Glomerular endothelial cell (primary cell): ENCODE data around the gene HIP1R. TPM values are rescaled to one million over a fixed set of nuclear protein-coding genes. Genes with fewer than 3 reads are reported as not detected.
"Not testable (repeated sequence)": the region's sequence is repeated elsewhere in the genome, so short reads cannot be mapped to it uniquely, and the experiment has no call there.

Experiments used
- DNase-seq: peaks from one replicate; pipeline ENCODE4 v3.0.0-alpha.2; 2011; ENCODE audit warnings: low read depth, low spot score; ENCODE audit errors: extremely low read depth
- total RNA-seq: library from RNA; depleted of rRNA; stranded (reverse); fragments of >200 nt; gene quantifications from 2 replicates; pipeline ENCODE4 v1.2.3, GENCODE V29; 2015

The HIP1R gene
- total RNA-seq, 1 donor from 2014 or later = 143 TPM

GRCh38 chr12:122871851-122872780 is 36.9 kb downstream of the HIP1R start:
- no peak for DNase-seq

DNA sequence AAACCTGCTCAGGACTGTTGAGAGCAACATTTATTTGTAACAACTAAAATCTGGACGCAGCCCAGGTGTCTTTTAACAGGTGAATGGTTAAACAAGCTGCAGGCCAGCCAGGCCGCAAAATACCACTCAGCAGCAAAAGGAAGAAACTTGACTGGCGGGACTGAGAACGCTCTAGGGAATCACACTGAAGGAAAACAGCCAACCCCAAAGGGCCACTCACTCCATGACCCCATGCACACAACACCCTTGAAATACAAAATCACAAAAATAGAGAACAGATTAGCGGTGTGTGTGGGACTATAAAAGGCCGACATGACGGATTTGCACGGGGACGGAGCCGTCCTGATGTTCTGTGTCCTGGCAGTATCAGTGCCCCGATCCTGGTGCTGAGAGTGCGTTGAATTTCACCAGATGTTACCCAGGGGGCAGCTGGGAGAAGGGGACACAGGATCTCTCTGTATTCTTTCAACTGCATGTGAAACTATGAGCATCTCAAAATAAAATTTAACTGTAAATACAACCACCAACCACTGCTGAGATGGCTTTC is 37.6 kb downstream of the HIP1R start:
- no peak for DNase-seq

DNA sequence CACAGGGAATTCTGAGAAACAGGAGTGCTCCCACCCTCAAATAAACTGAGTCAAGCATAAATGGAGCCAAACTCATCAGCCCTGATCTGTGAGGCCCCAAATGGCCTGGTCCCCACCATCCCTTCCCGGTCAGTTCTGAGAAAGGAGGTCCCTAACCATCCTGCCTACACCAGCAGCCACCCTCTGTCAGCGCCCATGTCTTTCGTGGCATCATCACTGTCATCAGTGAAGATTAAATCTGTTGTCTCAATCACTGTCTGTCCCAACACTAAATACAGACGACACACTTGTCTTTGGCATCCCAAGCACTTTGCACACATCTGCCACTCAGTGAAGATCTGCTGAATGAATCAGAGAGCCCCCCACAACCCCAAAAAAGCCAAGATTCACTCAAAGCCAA is 38.3 kb downstream of the HIP1R start:
- DNase-seq = no peak

- DNase-seq = no peak
Measured at GRCh38 chr12:122874081-122874480, 38.8 kb downstream of the HIP1R start.

DNA sequence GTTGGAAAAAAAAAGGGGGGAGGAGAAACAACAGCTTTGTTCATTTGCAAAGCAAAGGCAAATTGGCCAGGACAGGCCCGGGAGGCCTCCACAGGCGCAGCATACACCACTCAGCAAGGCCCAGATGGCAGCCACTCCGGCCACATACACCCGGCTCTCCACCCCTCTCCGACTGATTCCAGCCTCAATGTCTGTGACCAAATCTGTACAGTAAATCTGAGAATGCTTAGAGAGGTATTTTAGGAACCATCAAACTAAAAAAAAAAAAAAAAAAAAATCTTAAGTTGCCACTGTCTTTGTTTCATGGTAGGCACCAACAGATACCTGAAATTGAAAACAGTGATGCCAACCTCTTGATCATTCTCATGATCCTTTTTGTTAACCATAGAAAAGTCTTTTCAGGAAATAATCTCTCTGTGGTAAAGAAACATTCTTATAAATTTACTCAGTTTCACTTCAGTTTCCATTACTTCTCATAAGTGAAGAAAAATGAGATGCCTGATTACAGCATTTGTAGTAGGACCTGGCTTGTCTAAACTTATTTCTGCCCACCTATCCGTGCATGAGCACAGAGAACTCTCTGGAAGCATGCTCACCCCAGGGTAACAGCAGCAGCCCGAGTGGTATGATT is 40.4 kb downstream of the HIP1R start:
- no peak for DNase-seq

DNA sequence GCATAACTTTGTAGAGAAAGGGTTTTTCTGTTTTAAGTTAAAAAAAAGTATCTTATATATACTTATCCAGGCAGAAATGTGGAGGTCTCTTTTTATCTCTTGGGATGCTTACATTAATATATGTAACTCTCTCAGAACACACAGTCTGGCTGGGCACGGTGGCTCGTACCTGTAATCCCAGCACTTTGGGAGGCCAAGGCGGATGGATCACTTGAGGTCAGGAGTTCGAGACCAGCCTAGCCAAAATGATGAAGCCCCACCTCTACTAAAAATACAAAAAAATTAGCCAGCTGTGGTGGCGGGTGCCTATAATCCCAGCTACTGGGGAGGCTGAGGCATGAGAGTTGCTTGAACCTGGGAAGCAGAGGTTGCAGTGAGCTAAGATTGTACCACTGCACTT is 41.0 kb downstream of the HIP1R start:
- DNase-seq = not testable (repeated sequence)

- no peak for DNase-seq
Measured at GRCh38 chr12:122876731-122877130, 41.5 kb downstream of the HIP1R start.

DNA sequence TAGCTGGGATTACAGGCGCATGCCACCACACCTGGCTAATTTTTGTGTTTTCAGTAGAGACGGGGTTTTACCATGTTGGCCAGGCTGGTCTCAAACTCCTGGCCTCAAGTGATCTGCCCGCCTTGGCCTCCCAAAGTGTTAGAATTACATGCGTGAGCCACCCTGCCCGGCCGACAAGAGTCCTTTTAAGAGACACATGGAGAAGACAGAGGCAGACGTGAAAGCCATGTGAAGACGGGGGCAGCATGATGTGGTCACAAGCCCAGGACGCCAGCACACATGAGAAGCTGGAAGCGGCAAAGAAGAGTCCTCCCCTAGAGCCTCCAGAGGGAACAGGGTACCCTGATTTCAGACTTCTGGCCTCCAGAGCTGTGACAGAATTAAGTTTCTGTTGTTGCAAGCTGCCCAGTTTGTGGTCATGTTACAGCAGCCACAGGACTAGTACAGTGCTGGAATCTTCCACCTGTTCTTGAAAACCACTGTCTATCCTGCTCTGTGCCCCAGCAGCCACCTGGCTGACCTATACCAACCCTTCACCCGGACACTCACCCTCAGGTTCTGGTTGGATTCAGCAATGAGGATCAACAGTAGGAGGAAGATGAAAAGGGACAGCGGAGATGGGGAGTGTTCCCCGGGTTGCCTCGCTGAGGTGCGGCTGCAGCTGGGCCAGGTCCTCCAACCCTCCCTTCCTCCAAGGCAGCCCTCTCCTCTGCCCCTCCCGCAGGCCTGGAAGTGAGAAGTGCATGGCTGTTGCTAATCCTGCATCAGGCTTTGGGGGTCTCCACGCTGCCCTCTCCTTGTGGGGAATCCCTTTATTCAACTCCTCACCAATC is 43.7 kb downstream of the HIP1R start:
- no peak for DNase-seq

- DNase-seq = no peak
Measured at GRCh38 chr12:122880155-122880667, 45.0 kb downstream of the HIP1R start.

- DNase-seq = no peak
Measured at GRCh38 chr12:122880668-122881067, 45.4 kb downstream of the HIP1R start.

DNA sequence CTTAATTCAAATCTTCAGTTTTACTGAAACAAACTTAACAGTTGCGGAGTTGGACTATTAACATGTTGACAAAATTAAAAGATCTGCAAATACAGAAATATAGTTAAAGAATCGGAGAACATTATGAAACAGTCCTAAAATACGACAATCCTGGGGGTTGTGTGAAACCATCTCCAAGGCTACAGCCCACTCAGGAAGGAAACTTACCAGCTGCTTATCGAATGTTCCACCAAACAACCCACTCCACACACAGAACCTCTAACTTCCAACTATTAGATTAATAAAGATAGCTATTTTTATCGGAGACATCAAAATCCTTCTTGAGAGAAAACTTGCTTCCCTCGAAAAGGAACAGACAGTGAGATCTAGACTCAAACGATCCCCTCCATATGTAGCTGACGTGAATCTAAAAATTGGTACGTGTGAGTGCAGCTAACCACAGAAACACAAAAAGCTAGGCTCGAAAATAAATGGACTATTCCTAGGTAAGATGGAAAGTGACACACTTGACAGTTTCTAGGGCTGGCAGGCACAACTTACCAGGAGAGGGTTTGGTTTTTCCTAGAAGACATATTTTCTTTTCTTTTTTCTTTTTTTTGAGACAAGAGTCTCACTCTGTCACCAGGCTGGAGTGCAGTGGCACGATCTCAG is 47.8 kb downstream of the HIP1R start:
- DNase-seq = no peak

- no peak for DNase-seq
Measured at GRCh38 chr12:122884091-122884826, 49.0 kb downstream of the HIP1R start.

GRCh38 chr12:122884860-122885259 is 49.6 kb downstream of the HIP1R start:
- no peak for DNase-seq

DNA sequence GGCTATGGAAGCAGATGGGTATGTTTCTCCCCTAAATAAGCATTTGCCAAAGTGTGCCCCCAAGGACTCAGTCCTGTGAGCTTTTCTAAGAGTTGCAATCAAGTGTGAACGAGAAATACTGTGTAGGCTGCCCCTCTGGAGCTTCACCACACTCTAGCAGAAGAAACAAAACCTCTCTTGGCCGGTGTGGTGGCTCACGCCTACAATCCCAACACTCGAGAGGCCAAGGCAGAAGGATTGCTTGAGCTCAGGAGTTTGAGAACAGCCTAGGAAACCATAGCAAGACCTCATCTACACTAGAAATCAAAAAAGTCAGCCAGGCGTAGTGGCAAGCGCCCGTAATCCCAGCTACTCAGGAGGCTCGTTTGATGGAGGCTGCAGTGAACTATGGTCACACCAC is 50.9 kb downstream of the HIP1R start:
- no peak for DNase-seq

- DNase-seq = no peak
Measured at GRCh38 chr12:122886851-122887818, 51.9 kb downstream of the HIP1R start.

DNA sequence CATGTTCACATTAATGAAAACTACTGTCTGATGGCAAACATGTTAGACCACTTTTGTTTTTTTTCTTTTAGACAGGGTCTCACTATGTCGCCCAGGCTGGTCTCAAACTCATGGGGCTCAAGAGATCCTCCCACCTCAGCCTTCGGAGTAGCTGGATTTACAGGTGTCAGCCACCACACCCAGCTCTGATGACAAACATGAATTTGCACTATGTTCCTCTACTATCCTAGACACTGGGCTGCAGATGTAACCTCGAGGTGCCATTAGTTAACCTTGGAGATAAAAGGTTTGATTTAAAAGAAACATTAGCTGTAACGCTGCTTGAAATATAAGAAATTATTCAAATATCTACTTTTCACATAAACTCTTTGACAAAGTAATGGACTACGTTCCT is 52.6 kb downstream of the HIP1R start:
- DNase-seq = no peak

- DNase-seq = peak; percentile 86
Measured at GRCh38 chr12:122888232-122888752, 53.0 kb downstream of the HIP1R start.
